T47D (cell line): ENCODE data around the gene SZRD1.

Experiments
- DNase-seq, 2 experiments: peaks; one replicate each; pipeline versions ENCODE4 v3.0.0 to v3.0.0-alpha.2; 2011 to 2012; ENCODE audit warnings: low read depth in 1 of 2, low spot score in 1 of 2
- JUND ChIP-seq: IDR thresholded peaks from 2 replicates; pipeline ENCODE4 v1.6.1; 2012; ENCODE audit warnings: low read depth
- in situ Hi-C: cut with HindIII; loops from 2 replicates; pipeline ENCODE4 v1.10.0; 2016; ENCODE audit warnings: low sequenced_read_pairs, low pct_unique_long_range_greater_than_20kb

Gene SZRD1

DNA sequence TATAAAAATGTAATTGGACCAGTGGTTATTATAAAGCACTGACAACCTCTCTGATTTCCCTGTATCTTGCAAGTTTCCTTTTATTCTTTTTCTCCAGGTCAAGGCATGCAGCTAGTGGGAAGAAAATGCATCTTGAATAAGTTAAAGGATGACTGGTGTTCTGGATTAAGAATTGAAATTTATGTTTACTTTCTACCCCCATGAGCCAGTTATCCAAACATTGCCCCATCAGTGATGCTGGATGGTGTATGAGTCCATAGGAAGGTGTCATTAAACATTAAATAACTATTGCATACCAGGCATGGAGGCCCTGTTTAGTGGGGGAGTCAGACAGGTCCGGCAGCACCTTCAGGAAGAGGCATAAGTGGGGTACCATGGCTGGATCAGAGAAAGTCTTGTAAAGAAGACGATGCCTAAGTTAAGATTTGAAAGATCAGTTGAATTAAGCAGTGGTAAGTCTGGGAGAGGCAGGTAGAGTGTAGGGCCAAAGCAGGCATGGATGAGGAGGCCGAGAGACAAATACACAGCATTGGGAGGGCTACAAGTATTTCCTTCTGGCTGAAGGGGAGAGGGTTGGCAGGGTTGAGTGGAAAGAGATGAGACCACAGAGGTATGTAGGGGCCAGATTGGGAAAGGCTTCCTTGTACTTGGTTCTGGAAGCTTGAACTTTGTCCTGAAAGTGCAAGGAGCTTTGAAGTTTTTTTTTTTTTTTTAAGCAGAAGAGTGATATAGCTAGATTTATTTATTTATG lies 5.7 kb downstream of the SZRD1 start:
- in situ Hi-C loops, result no loop called here
- DNase-seq, result no peak
- no peak for TF ChIP-seq JUND

- TF ChIP-seq JUND, result no peak
- no peak for DNase-seq
- in situ Hi-C loops, result no loop called here
Measured at GRCh38 chr1:16374266-16374665, 7.2 kb downstream of the SZRD1 start.

DNA sequence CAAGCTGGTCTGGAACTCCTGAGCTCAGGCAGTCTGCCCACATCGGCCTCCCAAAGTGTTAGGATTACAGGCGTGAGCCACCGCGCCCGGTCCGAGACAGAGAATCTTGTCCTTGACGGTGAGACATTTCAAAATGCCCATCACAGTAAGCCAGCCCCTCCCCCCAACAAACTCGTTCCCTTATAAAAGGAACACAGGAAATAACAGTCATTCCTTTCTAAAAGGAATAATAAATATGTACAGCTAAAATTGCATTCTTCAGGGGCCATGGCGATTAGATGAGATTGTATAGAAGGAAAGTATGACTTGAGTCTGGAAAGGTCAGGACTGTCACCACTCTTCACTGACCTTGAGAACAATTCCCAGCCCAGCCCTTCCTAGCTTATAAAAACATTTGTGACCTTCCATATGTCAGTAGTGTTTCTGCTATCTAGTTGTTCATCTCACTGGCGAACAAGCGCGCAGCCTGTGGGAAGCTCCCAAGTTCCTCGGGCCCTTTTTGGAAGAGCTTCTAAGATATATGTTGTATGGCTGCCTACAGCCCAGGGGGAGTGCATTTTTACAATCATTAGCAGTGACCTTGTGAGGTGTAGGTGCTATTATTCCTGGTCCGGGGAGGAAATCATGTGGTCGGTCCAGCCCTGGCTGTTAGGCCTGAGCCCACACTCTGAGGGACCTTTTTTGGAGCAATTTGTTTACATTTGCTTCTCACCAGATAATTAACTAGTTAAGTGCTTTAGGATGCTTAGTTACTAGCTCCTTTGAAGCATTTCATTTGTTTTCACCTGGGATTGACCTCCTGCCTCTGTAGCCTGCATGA lies 8.7 kb downstream of the SZRD1 start:
- DNase-seq, result no peak
- in situ Hi-C loops, result no loop called here

DNA sequence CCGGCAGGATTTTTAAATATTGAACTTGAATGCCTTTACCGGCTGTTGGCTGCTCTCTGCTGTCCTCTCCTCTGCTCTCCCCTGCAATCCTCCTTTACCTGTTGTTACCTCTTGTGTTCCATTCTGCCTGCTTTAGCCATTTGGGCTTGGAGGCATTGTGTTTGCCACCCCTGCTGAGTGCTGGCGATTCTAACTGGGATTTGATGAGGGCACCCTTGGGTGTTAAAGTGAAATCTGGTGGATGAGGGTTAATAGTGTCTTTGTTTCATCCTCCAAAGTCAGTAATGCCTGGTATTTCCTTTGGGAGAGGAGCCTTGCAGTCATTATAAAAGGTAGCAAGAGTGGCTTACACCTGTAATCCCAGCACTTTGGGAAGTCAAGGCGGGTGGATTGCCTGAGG lies 9.9 kb downstream of the SZRD1 start:
- no peak for DNase-seq
- in situ Hi-C loops, result no loop called here
- no peak for TF ChIP-seq JUND

More for the DNA sequence above, 8.7 kb downstream of the SZRD1 start:
- no peak for TF ChIP-seq JUND

DNA sequence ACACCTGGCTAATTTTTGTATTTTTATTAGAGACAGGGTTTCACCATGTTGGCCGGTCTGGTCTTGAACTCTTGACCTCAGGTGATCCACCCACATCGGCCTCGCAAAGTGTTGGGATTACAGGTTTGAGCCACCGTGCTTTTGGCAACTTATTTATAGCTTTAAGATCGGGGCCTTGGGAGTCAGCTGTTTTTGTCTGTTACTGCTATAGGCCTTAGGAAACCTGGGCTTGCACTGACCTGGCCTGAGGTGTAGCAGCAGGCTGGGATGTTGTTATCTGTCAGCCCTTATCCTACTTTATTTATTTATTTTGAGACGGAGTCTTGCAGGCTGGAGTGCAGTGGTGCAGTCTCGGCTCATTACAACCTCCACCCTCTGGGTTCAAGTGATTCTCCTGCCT lies 11.4 kb downstream of the SZRD1 start:
- DNase-seq, result no peak
- in situ Hi-C loops, result no loop called here
- TF ChIP-seq JUND, result no peak

DNA sequence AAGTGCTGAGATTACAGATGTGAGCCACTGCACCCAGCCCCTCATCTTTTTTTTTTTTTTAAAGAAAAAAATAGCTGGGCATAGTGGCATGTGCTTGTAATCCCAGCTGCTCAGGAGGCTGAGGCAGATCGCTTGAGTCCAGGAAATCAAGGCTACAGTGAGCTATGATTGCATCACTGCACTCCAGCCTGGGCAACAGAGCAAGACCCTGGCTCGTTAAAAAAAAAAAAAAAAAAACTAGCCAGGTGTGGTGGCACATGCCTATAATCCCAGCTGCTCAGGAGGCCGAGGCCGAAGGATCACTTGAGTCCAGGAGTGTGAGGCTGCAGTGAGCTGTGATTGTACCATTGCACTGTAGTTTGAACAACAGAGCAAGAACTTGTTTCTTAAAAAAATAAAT lies 13.8 kb downstream of the SZRD1 start:
- no peak for DNase-seq
- no peak for TF ChIP-seq JUND
- in situ Hi-C loops, result no loop called here

DNA sequence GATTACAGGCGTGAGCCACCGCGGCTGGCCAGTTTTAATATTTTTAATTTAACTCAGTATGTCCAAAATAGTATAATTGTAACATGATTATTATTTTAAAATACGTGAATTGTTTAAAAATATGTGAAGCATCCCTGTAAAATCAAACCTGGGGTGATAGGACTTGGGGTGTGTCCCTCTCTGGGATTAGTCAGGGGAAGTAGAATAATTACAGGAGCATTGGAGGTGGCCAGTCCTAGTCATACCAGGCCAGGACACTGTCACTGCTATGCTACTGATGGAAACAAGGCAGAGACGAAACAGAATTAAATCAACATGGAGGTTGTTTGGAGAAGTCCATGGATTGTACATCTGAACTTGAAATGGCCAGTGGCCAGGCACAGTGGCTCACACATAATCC lies 16.8 kb downstream of the SZRD1 start:
- no peak for TF ChIP-seq JUND
- no peak for DNase-seq
- in situ Hi-C loops, result no loop called here

DNA sequence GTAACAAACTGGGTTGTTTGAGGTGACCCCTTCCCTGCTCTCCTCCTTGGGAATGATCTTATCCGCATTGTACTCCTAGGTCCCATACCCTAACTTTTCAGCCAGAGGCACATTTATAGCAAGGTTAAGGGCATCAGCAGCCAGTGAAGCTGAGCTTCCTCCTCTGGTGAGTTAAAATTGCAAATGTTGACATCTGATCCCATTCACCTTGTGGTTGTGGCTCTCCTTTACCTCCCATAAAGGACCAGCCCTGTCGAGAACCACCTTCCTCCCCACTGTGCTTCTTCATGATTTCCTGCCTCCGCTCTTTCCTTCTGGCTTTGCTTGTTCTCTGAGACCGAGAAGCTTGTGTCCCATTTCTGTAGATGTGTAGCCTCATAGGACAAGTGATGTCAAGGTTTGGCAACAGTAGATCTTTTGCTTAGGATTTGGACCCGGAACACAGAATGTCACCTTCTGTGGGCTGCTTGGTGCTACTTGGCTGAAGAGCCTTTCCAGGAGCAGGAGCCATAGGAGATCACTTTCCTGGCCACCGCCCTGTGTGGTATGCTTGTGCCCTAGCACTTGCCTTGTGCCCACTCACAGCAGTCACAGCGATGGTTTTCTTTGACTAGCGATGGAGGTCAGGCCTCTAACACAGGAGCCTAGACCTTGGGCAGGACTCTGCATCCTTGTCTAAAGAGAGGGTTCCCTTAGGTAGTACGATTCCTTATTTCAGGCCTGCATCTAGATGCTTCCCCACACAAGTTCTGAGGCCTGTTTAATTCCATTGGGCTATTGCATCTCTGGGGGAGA lies 18.8 kb downstream of the SZRD1 start:
- DNase-seq, result no peak
- in situ Hi-C loops, result no loop called here
- no peak for TF ChIP-seq JUND

- in situ Hi-C loops, result no loop called here
- TF ChIP-seq JUND, result no peak
- no peak for DNase-seq
Measured at GRCh38 chr1:16386454-16387113, 19.5 kb downstream of the SZRD1 start.

- no peak for DNase-seq
- no peak for TF ChIP-seq JUND
- in situ Hi-C loops, result no loop called here
Measured at GRCh38 chr1:16387201-16388188, 20.5 kb downstream of the SZRD1 start.

- no peak for DNase-seq
- in situ Hi-C loops, result no loop called here
- TF ChIP-seq JUND, result no peak
Measured at GRCh38 chr1:16391411-16391810, 24.4 kb downstream of the SZRD1 start.
